Mesendoderm (in vitro differentiated cells): ENCODE measurements around the gene DISP3.

ENCODE experiments used
- DNase-seq: peaks from one replicate; pipeline ENCODE4 v3.0.0; 2013
- H2AK5ac ChIP-seq: 2 replicates; pipeline ENCODE4 v1.6.1; 2013; ENCODE audit warnings: low read length, inconsistent platforms
- H2BK120ac ChIP-seq: 2 replicates; pipeline ENCODE4 v1.6.1; 2013; ENCODE audit warnings: low read depth, mild to moderate bottlenecking, low read length, moderate library complexity, mixed read lengths
- H2BK15ac ChIP-seq: replicated peaks from 2 replicates; pipeline ENCODE4 v1.6.1; 2013; ENCODE audit warnings: low read depth, mild to moderate bottlenecking, moderate library complexity
- H2BK5ac ChIP-seq: 2 replicates; pipeline ENCODE4 v1.6.1; 2013; ENCODE audit warnings: low read length, inconsistent platforms
- H3K18ac ChIP-seq: 2 replicates; pipeline ENCODE4 v1.6.1; 2013; ENCODE audit warnings: mild to moderate bottlenecking, low read length, mixed read lengths
- H3K23ac ChIP-seq: one replicate; pipeline ENCODE4 v1.6.1; 2013; ENCODE audit warnings: low read length
- H3K27ac ChIP-seq: 2 replicates; pipeline ENCODE4 v1.5.1; 2013; ENCODE audit warnings: low read depth, mild to moderate bottlenecking, inconsistent platforms, low read length, moderate library complexity
- H3K27me3 ChIP-seq: 2 replicates; pipeline ENCODE4 v1.6.1; 2013; ENCODE audit warnings: low read length, control low read depth, mild to moderate bottlenecking, inconsistent platforms; ENCODE audit not compliant: insufficient read depth, poor library complexity
- H3K36me3 ChIP-seq: 2 replicates; pipeline ENCODE4 v1.6.1; 2013; ENCODE audit warnings: low read length, inconsistent platforms; ENCODE audit not compliant: control insufficient read depth, insufficient read depth
- H3K4ac ChIP-seq: one replicate; pipeline ENCODE4 v1.6.1; 2013; ENCODE audit warnings: low read depth, mild to moderate bottlenecking, low read length, moderate library complexity
- H3K4me1 ChIP-seq: 2 replicates; pipeline ENCODE4 v1.6.1; 2013; ENCODE audit warnings: low read depth, low read length, inconsistent platforms; ENCODE audit not compliant: control insufficient read depth
- H3K4me2 ChIP-seq: 2 replicates; pipeline ENCODE4 v1.6.1; 2013; ENCODE audit warnings: low read length
- H3K4me3 ChIP-seq: 2 replicates; pipeline ENCODE4 v1.5.1; 2013; ENCODE audit warnings: mild to moderate bottlenecking, low read length
- H3K56ac ChIP-seq: one replicate; pipeline ENCODE4 v1.6.1; 2013; ENCODE audit warnings: low read length
- H3K79me1 ChIP-seq: 2 replicates; pipeline ENCODE4 v1.6.1; 2013; ENCODE audit warnings: low read length, inconsistent platforms
- H3K79me2 ChIP-seq: 2 replicates; pipeline ENCODE4 v1.6.1; 2013; ENCODE audit warnings: mild to moderate bottlenecking, low read length; ENCODE audit not compliant: control insufficient read depth, insufficient read depth
- H3K9ac ChIP-seq: 2 replicates; pipeline ENCODE4 v1.6.1; 2013; ENCODE audit warnings: low read length, inconsistent platforms
- H4K5ac ChIP-seq: one replicate; pipeline ENCODE4 v1.6.1; 2013; ENCODE audit warnings: low read length
- H4K8ac ChIP-seq: one replicate; pipeline ENCODE4 v1.6.1; 2013; ENCODE audit warnings: low read depth, mild to moderate bottlenecking, control low read depth, low read length, moderate library complexity
- WGBS: extraction: QIAGEN DNeasy Blood & Tissue Kit; methylation state at CpG from one replicate; pipeline ENCODE4 v1.1.7; 2013; ENCODE audit warnings: low lambda C conversion rate, missing lambda C conversion rate; ENCODE audit not compliant: insufficient coverage; ENCODE audit errors: extremely low coverage; 5-methylcytosine and 5-hydroxymethylcytosine counted together

DISP3 gene

GRCh38 chr1:11507309-11507708, 28.4 kb downstream of the DISP3 start:
- no CpG with 5 or more reads among the region's 2 CpGs for WGBS

GRCh38 chr1:11513681-11514080, 34.7 kb downstream of the DISP3 start:
- H3K36me3 ChIP-seq: no peaks in the 10 kb centered on the region
- no peak overlapping the region for H3K27ac ChIP-seq
- H3K79me2 ChIP-seq: no peaks in the 10 kb centered on the region
- no peak overlapping the region for H3K4ac ChIP-seq
- no peak for DNase-seq
- no peaks in the 10 kb centered on the region for H3K79me1 ChIP-seq
- H3K4me1 ChIP-seq: no peaks in the 10 kb centered on the region
- no peak overlapping the region for H2AK5ac ChIP-seq
- no peak overlapping the region for H2BK5ac ChIP-seq
- H3K4me3 ChIP-seq: no peak overlapping the region
- WGBS: no CpG with 5 or more reads among the region's 1 CpG
- H3K23ac ChIP-seq: no peak overlapping the region
- no peak overlapping the region for H2BK120ac ChIP-seq
- no peak overlapping the region for H4K5ac ChIP-seq
- no peak overlapping the region for H4K8ac ChIP-seq
- no peak overlapping the region for H3K9ac ChIP-seq
- no peak overlapping the region for H3K56ac ChIP-seq
- no peak overlapping the region for H3K18ac ChIP-seq
- no peak overlapping the region for H3K4me2 ChIP-seq
- H3K27me3 ChIP-seq: no peaks in the 10 kb centered on the region
- no peak overlapping the region for H2BK15ac ChIP-seq

More at GRCh38 chr1:11507309-11507708, 28.4 kb downstream of the DISP3 start:
- no peak for DNase-seq
- no peak overlapping the region for H3K27ac ChIP-seq
- no peaks in the 10 kb centered on the region for H3K79me2 ChIP-seq
- H3K4me2 ChIP-seq: no peak overlapping the region
- no peak overlapping the region for H2BK5ac ChIP-seq
- no peaks in the 10 kb centered on the region for H3K79me1 ChIP-seq
- H3K27me3 ChIP-seq: no peaks in the 10 kb centered on the region
- H2AK5ac ChIP-seq: no peak overlapping the region
- H3K4me1 ChIP-seq: no peaks in the 10 kb centered on the region
- no peak overlapping the region for H3K4ac ChIP-seq
- no peak overlapping the region for H2BK15ac ChIP-seq
- H3K4me3 ChIP-seq: no peak overlapping the region
- no peak overlapping the region for H3K56ac ChIP-seq
- H3K9ac ChIP-seq: no peak overlapping the region
- H3K18ac ChIP-seq: no peak overlapping the region
- no peak overlapping the region for H4K8ac ChIP-seq
- no peak overlapping the region for H4K5ac ChIP-seq
- no peaks in the 10 kb centered on the region for H3K36me3 ChIP-seq
- no peak overlapping the region for H3K23ac ChIP-seq
- H2BK120ac ChIP-seq: no peak overlapping the region

GRCh38 chr1:11514366-11514765, 35.4 kb downstream of the DISP3 start:
- no CpG with 5 or more reads among the region's 4 CpGs for WGBS
- no peak overlapping the region for H2AK5ac ChIP-seq
- no peak overlapping the region for H3K56ac ChIP-seq
- H4K5ac ChIP-seq: no peak overlapping the region
- H3K9ac ChIP-seq: no peak overlapping the region
- no peaks in the 10 kb centered on the region for H3K79me1 ChIP-seq
- no peaks in the 10 kb centered on the region for H3K36me3 ChIP-seq
- no peaks in the 10 kb centered on the region for H3K27me3 ChIP-seq
- no peak overlapping the region for H2BK120ac ChIP-seq
- DNase-seq: no peak
- H3K4me2 ChIP-seq: no peak overlapping the region
- no peak overlapping the region for H3K18ac ChIP-seq
- no peaks in the 10 kb centered on the region for H3K79me2 ChIP-seq
- H3K27ac ChIP-seq: no peak overlapping the region
- H3K4ac ChIP-seq: no peak overlapping the region
- no peak overlapping the region for H2BK5ac ChIP-seq
- H3K23ac ChIP-seq: no peak overlapping the region
- H3K4me3 ChIP-seq: no peak overlapping the region
- H4K8ac ChIP-seq: no peak overlapping the region
- H2BK15ac ChIP-seq: no peak overlapping the region
- no peaks in the 10 kb centered on the region for H3K4me1 ChIP-seq

GRCh38 chr1:11515368-11516300, 36.7 kb downstream of the DISP3 start:
- Histone ChIP-seq H4K8ac (no peak overlapping the region), H2BK15ac (no peak overlapping the region), H2BK120ac (no peak overlapping the region), H2BK5ac (no peak overlapping the region), H3K4me2 (no peak overlapping the region), H3K23ac (no peak overlapping the region), H3K4me1 (no peaks in the 10 kb centered on the region), H3K56ac (no peak overlapping the region), H3K9ac (no peak overlapping the region), H3K27me3 (no peaks in the 10 kb centered on the region), H3K36me3 (no peaks in the 10 kb centered on the region), H3K18ac (no peak overlapping the region), H3K79me1 (no peaks in the 10 kb centered on the region), H3K79me2 (no peaks in the 10 kb centered on the region), H3K4ac (no peak overlapping the region), H3K27ac (no peak overlapping the region), H2AK5ac (no peak overlapping the region), H4K5ac (no peak overlapping the region), H3K4me3 (no peak overlapping the region)
- no CpG with 5 or more reads among the region's 21 CpGs for WGBS
- no peak for DNase-seq

- H3K27ac ChIP-seq: no peak overlapping the region
- no peaks in the 10 kb centered on the region for H3K79me2 ChIP-seq
- H4K5ac ChIP-seq: no peak overlapping the region
- no peak overlapping the region for H3K56ac ChIP-seq
- H3K4me3 ChIP-seq: no peak overlapping the region
- no peak overlapping the region for H2BK120ac ChIP-seq
- no peak overlapping the region for H2BK5ac ChIP-seq
- H3K79me1 ChIP-seq: no peaks in the 10 kb centered on the region
- no peaks in the 10 kb centered on the region for H3K4me1 ChIP-seq
- no peak for DNase-seq
- H3K9ac ChIP-seq: no peak overlapping the region
- H4K8ac ChIP-seq: no peak overlapping the region
- H3K36me3 ChIP-seq: no peaks in the 10 kb centered on the region
- no peaks in the 10 kb centered on the region for H3K27me3 ChIP-seq
- no CpG with 5 or more reads among the region's 9 CpGs for WGBS
- no peak overlapping the region for H3K4me2 ChIP-seq
- H3K23ac ChIP-seq: no peak overlapping the region
- no peak overlapping the region for H2BK15ac ChIP-seq
- no peak overlapping the region for H2AK5ac ChIP-seq
- H3K4ac ChIP-seq: no peak overlapping the region
- H3K18ac ChIP-seq: no peak overlapping the region
Observed at GRCh38 chr1:11516961-11517635, 38.1 kb downstream of the DISP3 start.
